ENCODE results near the gene ANKRD13D. TPM values are rescaled to one million over a fixed set of nuclear protein-coding genes. Genes with fewer than 3 reads are reported as not detected.
A peak's percentile ranks its signal among the peaks of the same experiment; 100 is the strongest.

Gene ANKRD13D
- total RNA-seq, 4 donors from 2014 or later: 19.7 to 194 (median 54.5) TPM

GRCh38 chr11:67284811-67285540 lies 4.1 kb upstream of the ANKRD13D start:
- Histone ChIP-seq H3K27me3 (no peaks in the 10 kb centered on the region), H3K27ac (peak overlapping the region in 3 of 4 donors; percentile 10 to 100 (median 95)), H3K4me1 (peaks cover 14 to 27% (median 21%) of the 10 kb centered on the region in 4 donors), H3K4me3 (no peak overlapping the region), H3K9me3 (no peaks in the 10 kb centered on the region), H3K36me3 (peaks cover 2 to 62% (median 31%) of the 10 kb centered on the region in 4 donors)
- no peak for TF ChIP-seq POLR2A (IDR thresholded peaks at IDR 0.05)
- no peak for TF ChIP-seq CTCF (IDR thresholded peaks at IDR 0.05)
- no peak for TF ChIP-seq POLR2AphosphoS5 (IDR thresholded peaks at IDR 0.05)
- TF ChIP-seq EP300 (IDR thresholded peaks at IDR 0.05; ENCODE audit: low read depth): no peak
- in situ Hi-C loops (cut with MboI; ENCODE audit: low pct_ligation_motif_present in 1 of 4, low pct_unique_long_range_greater_than_20kb in 1 of 4, low sequenced_read_pairs in 3 of 4) (no loop called here), intact Hi-C loops (cut with DNase I; ENCODE audit: low total_unique reads) (no loop called here)
- WGBS, 2 donors (ENCODE audit: low coverage in 1 of 2): 40 to 91% methylated on average over 1 to 45 of the region's 45 CpGs
- DNase-seq: no peak

- DNase-seq: no peak
- H3K27me3 ChIP-seq: no peaks in the 10 kb centered on the region
- peaks cover 22 to 35% (median 29%) of the 10 kb centered on the region in 4 donors for H3K4me1 ChIP-seq
- TF ChIP-seq EP300 (IDR thresholded peaks at IDR 0.05; ENCODE audit: low read depth) (no peak), POLR2AphosphoS5 (IDR thresholded peaks at IDR 0.05) (no peak), POLR2A (IDR thresholded peaks at IDR 0.05) (no peak), CTCF (IDR thresholded peaks at IDR 0.05) (no peak)
- no peak overlapping the region for H3K4me3 ChIP-seq
- in situ Hi-C loops (cut with MboI; ENCODE audit: low pct_ligation_motif_present in 1 of 4, low pct_unique_long_range_greater_than_20kb in 1 of 4, low sequenced_read_pairs in 3 of 4) (no loop called here), intact Hi-C loops (cut with DNase I; ENCODE audit: low total_unique reads) (no loop called here)
- peaks cover 2 to 54% (median 27%) of the 10 kb centered on the region in 4 donors for H3K36me3 ChIP-seq
- H3K27ac ChIP-seq: peak overlapping the region; percentile 91 to 100 (median 98)
- no peaks in the 10 kb centered on the region for H3K9me3 ChIP-seq
- WGBS, 2 donors (ENCODE audit: low coverage in 1 of 2): 79 to 81% methylated on average over 15 to 39 of the region's 39 CpGs
Measured at GRCh38 chr11:67285541-67286498, 3.3 kb upstream of the ANKRD13D start.

- no peak overlapping the region for H3K4me3 ChIP-seq
- no peak for DNase-seq
- H3K27me3 ChIP-seq: no peaks in the 10 kb centered on the region
- WGBS, 2 donors (ENCODE audit: low coverage in 1 of 2): 76% methylated on average over 8 of the region's 8 CpGs; no CpG with 5 or more reads in 1 of the 2 donors
- H3K36me3 ChIP-seq: peaks cover 0 to 44% (median 24%) of the 10 kb centered on the region in 4 donors
- in situ Hi-C loops (cut with MboI; ENCODE audit: low pct_ligation_motif_present in 1 of 4, low pct_unique_long_range_greater_than_20kb in 1 of 4, low sequenced_read_pairs in 3 of 4) (no loop called here), intact Hi-C loops (cut with DNase I; ENCODE audit: low total_unique reads) (no loop called here)
- peak overlapping the region; percentile 91 to 100 (median 98) for H3K27ac ChIP-seq
- H3K9me3 ChIP-seq: no peaks in the 10 kb centered on the region
- peaks cover 22 to 35% (median 32%) of the 10 kb centered on the region in 4 donors for H3K4me1 ChIP-seq
- no peak for TF ChIP-seq POLR2AphosphoS5 (IDR thresholded peaks at IDR 0.05)
- no peak for TF ChIP-seq EP300 (IDR thresholded peaks at IDR 0.05; ENCODE audit: low read depth)
- TF ChIP-seq CTCF (IDR thresholded peaks at IDR 0.05): no peak
- no peak for TF ChIP-seq POLR2A (IDR thresholded peaks at IDR 0.05)
Measured at GRCh38 chr11:67286621-67287333, 2.3 kb upstream of the ANKRD13D start.

All from transverse colon (tissue), 4 donors.